ENCODE data around the gene FAM193A. TPM values are rescaled to one million over a fixed set of nuclear protein-coding genes. Genes with fewer than 3 reads are reported as not detected.
"Not testable (repeated sequence)": the region's sequence is repeated elsewhere in the genome, so short reads cannot be mapped to it uniquely, and the experiment has no call there.

FAM193A gene
- polyA plus RNA-seq, 2 donors = 5.8 to 10.2 TPM

- H3K9me3 ChIP-seq (ENCODE audit: control insufficient read depth in 2 of 2, insufficient read depth in 1 of 2, low read depth in 1 of 2, low read length in 1 of 2) = no peaks in the 10 kb centered on the region
- no peaks in the 10 kb centered on the region for H3K27me3 ChIP-seq (ENCODE audit: control insufficient read depth in 1 of 2, insufficient read depth in 2 of 2, low read length in 2 of 2)
- no peak overlapping the region for H3K27ac ChIP-seq (ENCODE audit: low read depth in 2 of 2, low read length in 1 of 2)
- H3K4me3 ChIP-seq (ENCODE audit: low read depth in 1 of 2, low read length in 2 of 2) = no peak overlapping the region
- 51 to 52% methylated on average over 11 to 12 of the region's 12 CpGs for WGBS, 2 donors
- H3K36me3 ChIP-seq (ENCODE audit: control insufficient read depth in 2 of 2, insufficient read depth in 2 of 2, low read length in 1 of 2) = peaks cover 0 to 8% of the 10 kb centered on the region in 2 donors
- H3K4me1 ChIP-seq (ENCODE audit: control insufficient read depth in 2 of 2, insufficient read depth in 2 of 2, low read length in 1 of 2) = peaks cover 5 to 7% of the 10 kb centered on the region in 2 donors
Observed at GRCh38 chr4:2598511-2599303, 62.3 kb downstream of the FAM193A start.

GRCh38 chr4:2599304-2599654 lies 62.8 kb downstream of the FAM193A start:
- H3K9me3 ChIP-seq (ENCODE audit: control insufficient read depth in 2 of 2, insufficient read depth in 1 of 2, low read depth in 1 of 2, low read length in 1 of 2) = no peaks in the 10 kb centered on the region
- peaks cover 0 to 8% of the 10 kb centered on the region in 2 donors for H3K36me3 ChIP-seq (ENCODE audit: control insufficient read depth in 2 of 2, insufficient read depth in 2 of 2, low read length in 1 of 2)
- no peak overlapping the region for H3K4me3 ChIP-seq (ENCODE audit: low read depth in 1 of 2, low read length in 2 of 2)
- WGBS, 2 donors = 73 to 84% methylated on average over 6 of the region's 6 CpGs
- H3K4me1 ChIP-seq (ENCODE audit: control insufficient read depth in 2 of 2, insufficient read depth in 2 of 2, low read length in 1 of 2) = peaks cover 5 to 7% of the 10 kb centered on the region in 2 donors
- no peaks in the 10 kb centered on the region for H3K27me3 ChIP-seq (ENCODE audit: control insufficient read depth in 1 of 2, insufficient read depth in 2 of 2, low read length in 2 of 2)
- H3K27ac ChIP-seq (ENCODE audit: low read depth in 2 of 2, low read length in 1 of 2) = no peak overlapping the region

- Histone ChIP-seq H3K9me3 (ENCODE audit: control insufficient read depth in 2 of 2, insufficient read depth in 1 of 2, low read depth in 1 of 2, low read length in 1 of 2) (no peaks in the 10 kb centered on the region), H3K27me3 (ENCODE audit: control insufficient read depth in 1 of 2, insufficient read depth in 2 of 2, low read length in 2 of 2) (no peaks in the 10 kb centered on the region), H3K4me3 (ENCODE audit: low read depth in 1 of 2, low read length in 2 of 2) (no peak overlapping the region), H3K4me1 (ENCODE audit: control insufficient read depth in 2 of 2, insufficient read depth in 2 of 2, low read length in 1 of 2) (peaks cover 5 to 7% of the 10 kb centered on the region in 2 donors), H3K27ac (ENCODE audit: low read depth in 2 of 2, low read length in 1 of 2) (no peak overlapping the region), H3K36me3 (ENCODE audit: control insufficient read depth in 2 of 2, insufficient read depth in 2 of 2, low read length in 1 of 2) (peaks cover 0 to 8% of the 10 kb centered on the region in 2 donors)
- 94% methylated on average over 6 of the region's 6 CpGs for WGBS, 2 donors
Observed at GRCh38 chr4:2600878-2601277, 64.4 kb downstream of the FAM193A start.

- no peaks in the 10 kb centered on the region for H3K27me3 ChIP-seq (ENCODE audit: control insufficient read depth in 1 of 2, insufficient read depth in 2 of 2, low read length in 2 of 2)
- H3K27ac ChIP-seq (ENCODE audit: low read depth in 2 of 2, low read length in 1 of 2) = no peak overlapping the region
- no peaks in the 10 kb centered on the region for H3K4me1 ChIP-seq (ENCODE audit: control insufficient read depth in 2 of 2, insufficient read depth in 2 of 2, low read length in 1 of 2)
- WGBS, 2 donors = 87 to 88% methylated on average over 4 of the region's 4 CpGs
- H3K9me3 ChIP-seq (ENCODE audit: control insufficient read depth in 2 of 2, insufficient read depth in 1 of 2, low read depth in 1 of 2, low read length in 1 of 2) = no peaks in the 10 kb centered on the region
- H3K4me3 ChIP-seq (ENCODE audit: low read depth in 1 of 2, low read length in 2 of 2) = no peak overlapping the region
- H3K36me3 ChIP-seq (ENCODE audit: control insufficient read depth in 2 of 2, insufficient read depth in 2 of 2, low read length in 1 of 2) = peaks cover 0 to 2% of the 10 kb centered on the region in 2 donors
Observed at GRCh38 chr4:2604614-2605013, 68.2 kb downstream of the FAM193A start.

GRCh38 chr4:2606960-2607506 lies 70.6 kb downstream of the FAM193A start:
- 88% methylated on average over 9 of the region's 9 CpGs for WGBS, 2 donors
- peaks cover 0 to 2% of the 10 kb centered on the region in 2 donors for H3K36me3 ChIP-seq (ENCODE audit: control insufficient read depth in 2 of 2, insufficient read depth in 2 of 2, low read length in 1 of 2)

GRCh38 chr4:2607822-2608221 lies 71.4 kb downstream of the FAM193A start:
- Histone ChIP-seq H3K27ac (ENCODE audit: low read depth in 2 of 2, low read length in 1 of 2) (no peak overlapping the region), H3K36me3 (ENCODE audit: control insufficient read depth in 2 of 2, insufficient read depth in 2 of 2, low read length in 1 of 2) (peaks cover 0 to 2% of the 10 kb centered on the region in 2 donors), H3K9me3 (ENCODE audit: control insufficient read depth in 2 of 2, insufficient read depth in 1 of 2, low read depth in 1 of 2, low read length in 1 of 2) (no peaks in the 10 kb centered on the region), H3K27me3 (ENCODE audit: control insufficient read depth in 1 of 2, insufficient read depth in 2 of 2, low read length in 2 of 2) (no peaks in the 10 kb centered on the region), H3K4me1 (ENCODE audit: control insufficient read depth in 2 of 2, insufficient read depth in 2 of 2, low read length in 1 of 2) (no peaks in the 10 kb centered on the region), H3K4me3 (ENCODE audit: low read depth in 1 of 2, low read length in 2 of 2) (no peak overlapping the region)
- 91 to 93% methylated on average over 10 of the region's 10 CpGs for WGBS, 2 donors

More at GRCh38 chr4:2606960-2607506, 70.6 kb downstream of the FAM193A start:
- Histone ChIP-seq H3K27me3 (ENCODE audit: control insufficient read depth in 1 of 2, insufficient read depth in 2 of 2, low read length in 2 of 2) (no peaks in the 10 kb centered on the region), H3K4me1 (ENCODE audit: control insufficient read depth in 2 of 2, insufficient read depth in 2 of 2, low read length in 1 of 2) (no peaks in the 10 kb centered on the region), H3K27ac (ENCODE audit: low read depth in 2 of 2, low read length in 1 of 2) (no peak overlapping the region), H3K4me3 (ENCODE audit: low read depth in 1 of 2, low read length in 2 of 2) (no peak overlapping the region), H3K9me3 (ENCODE audit: control insufficient read depth in 2 of 2, insufficient read depth in 1 of 2, low read depth in 1 of 2, low read length in 1 of 2) (no peaks in the 10 kb centered on the region)

GRCh38 chr4:2608291-2608690 lies 71.8 kb downstream of the FAM193A start:
- H3K36me3 ChIP-seq (ENCODE audit: control insufficient read depth in 2 of 2, insufficient read depth in 2 of 2, low read length in 1 of 2) = peaks cover 0 to 2% of the 10 kb centered on the region in 2 donors
- H3K9me3 ChIP-seq (ENCODE audit: control insufficient read depth in 2 of 2, insufficient read depth in 1 of 2, low read depth in 1 of 2, low read length in 1 of 2) = no peaks in the 10 kb centered on the region
- H3K27me3 ChIP-seq (ENCODE audit: control insufficient read depth in 1 of 2, insufficient read depth in 2 of 2, low read length in 2 of 2) = no peaks in the 10 kb centered on the region
- no peaks in the 10 kb centered on the region for H3K4me1 ChIP-seq (ENCODE audit: control insufficient read depth in 2 of 2, insufficient read depth in 2 of 2, low read length in 1 of 2)
- 89 to 92% methylated on average over 7 of the region's 7 CpGs for WGBS, 2 donors
- no peak overlapping the region for H3K27ac ChIP-seq (ENCODE audit: low read depth in 2 of 2, low read length in 1 of 2)
- H3K4me3 ChIP-seq (ENCODE audit: low read depth in 1 of 2, low read length in 2 of 2) = no peak overlapping the region

- no peak overlapping the region for H3K4me3 ChIP-seq (ENCODE audit: low read depth in 1 of 2, low read length in 2 of 2)
- no peaks in the 10 kb centered on the region for H3K36me3 ChIP-seq (ENCODE audit: control insufficient read depth in 2 of 2, insufficient read depth in 2 of 2, low read length in 1 of 2)
- H3K9me3 ChIP-seq (ENCODE audit: control insufficient read depth in 2 of 2, insufficient read depth in 1 of 2, low read depth in 1 of 2, low read length in 1 of 2) = no peaks in the 10 kb centered on the region
- H3K27ac ChIP-seq (ENCODE audit: low read depth in 2 of 2, low read length in 1 of 2) = no peak overlapping the region
- H3K27me3 ChIP-seq (ENCODE audit: control insufficient read depth in 1 of 2, insufficient read depth in 2 of 2, low read length in 2 of 2) = no peaks in the 10 kb centered on the region
- WGBS, 2 donors = 93 to 96% methylated on average over 14 of the region's 14 CpGs
- peaks cover under 1 to 3% of the 10 kb centered on the region in 2 donors for H3K4me1 ChIP-seq (ENCODE audit: control insufficient read depth in 2 of 2, insufficient read depth in 2 of 2, low read length in 1 of 2)
Observed at GRCh38 chr4:2615821-2616220, 79.4 kb downstream of the FAM193A start.

GRCh38 chr4:2617955-2618354 lies 81.5 kb downstream of the FAM193A start:
- H3K4me3 ChIP-seq (ENCODE audit: low read depth in 1 of 2, low read length in 2 of 2) = no peak overlapping the region
- WGBS, 2 donors = 82 to 88% methylated on average over 6 of the region's 6 CpGs
- H3K27ac ChIP-seq (ENCODE audit: low read depth in 2 of 2, low read length in 1 of 2) = no peak overlapping the region
- no peaks in the 10 kb centered on the region for H3K9me3 ChIP-seq (ENCODE audit: control insufficient read depth in 2 of 2, insufficient read depth in 1 of 2, low read depth in 1 of 2, low read length in 1 of 2)
- H3K36me3 ChIP-seq (ENCODE audit: control insufficient read depth in 2 of 2, insufficient read depth in 2 of 2, low read length in 1 of 2) = no peaks in the 10 kb centered on the region
- no peaks in the 10 kb centered on the region for H3K27me3 ChIP-seq (ENCODE audit: control insufficient read depth in 1 of 2, insufficient read depth in 2 of 2, low read length in 2 of 2)
- H3K4me1 ChIP-seq (ENCODE audit: control insufficient read depth in 2 of 2, insufficient read depth in 2 of 2, low read length in 1 of 2) = peaks cover 3 to 15% of the 10 kb centered on the region in 2 donors

- not testable (repeated sequence) for H3K9me3 ChIP-seq (ENCODE audit: control insufficient read depth in 2 of 2, insufficient read depth in 1 of 2, low read depth in 1 of 2, low read length in 1 of 2); H3K27me3 ChIP-seq (ENCODE audit: control insufficient read depth in 1 of 2, insufficient read depth in 2 of 2, low read length in 2 of 2); H3K27ac ChIP-seq (ENCODE audit: low read depth in 2 of 2, low read length in 1 of 2); H3K4me3 ChIP-seq (ENCODE audit: low read depth in 1 of 2, low read length in 2 of 2); H3K36me3 ChIP-seq (ENCODE audit: control insufficient read depth in 2 of 2, insufficient read depth in 2 of 2, low read length in 1 of 2)
- WGBS, 2 donors = 93 to 94% methylated on average over 9 of the region's 9 CpGs
- H3K4me1 ChIP-seq (ENCODE audit: control insufficient read depth in 2 of 2, insufficient read depth in 2 of 2, low read length in 1 of 2) = peaks cover 3 to 18% of the 10 kb centered on the region in 2 donors
Observed at GRCh38 chr4:2618729-2619128, 82.3 kb downstream of the FAM193A start.

Measured in esophagus (tissue), 2 donors.